Measurements from ENCODE around the gene COLGALT1. TPM values are rescaled to one million over a fixed set of nuclear protein-coding genes. Genes with fewer than 3 reads are reported as not detected.
A peak's percentile ranks its signal among the peaks of the same experiment; 100 is the strongest.

Gene COLGALT1
- total RNA-seq, 1 experiment from 2014 or later = 103 TPM

DNA sequence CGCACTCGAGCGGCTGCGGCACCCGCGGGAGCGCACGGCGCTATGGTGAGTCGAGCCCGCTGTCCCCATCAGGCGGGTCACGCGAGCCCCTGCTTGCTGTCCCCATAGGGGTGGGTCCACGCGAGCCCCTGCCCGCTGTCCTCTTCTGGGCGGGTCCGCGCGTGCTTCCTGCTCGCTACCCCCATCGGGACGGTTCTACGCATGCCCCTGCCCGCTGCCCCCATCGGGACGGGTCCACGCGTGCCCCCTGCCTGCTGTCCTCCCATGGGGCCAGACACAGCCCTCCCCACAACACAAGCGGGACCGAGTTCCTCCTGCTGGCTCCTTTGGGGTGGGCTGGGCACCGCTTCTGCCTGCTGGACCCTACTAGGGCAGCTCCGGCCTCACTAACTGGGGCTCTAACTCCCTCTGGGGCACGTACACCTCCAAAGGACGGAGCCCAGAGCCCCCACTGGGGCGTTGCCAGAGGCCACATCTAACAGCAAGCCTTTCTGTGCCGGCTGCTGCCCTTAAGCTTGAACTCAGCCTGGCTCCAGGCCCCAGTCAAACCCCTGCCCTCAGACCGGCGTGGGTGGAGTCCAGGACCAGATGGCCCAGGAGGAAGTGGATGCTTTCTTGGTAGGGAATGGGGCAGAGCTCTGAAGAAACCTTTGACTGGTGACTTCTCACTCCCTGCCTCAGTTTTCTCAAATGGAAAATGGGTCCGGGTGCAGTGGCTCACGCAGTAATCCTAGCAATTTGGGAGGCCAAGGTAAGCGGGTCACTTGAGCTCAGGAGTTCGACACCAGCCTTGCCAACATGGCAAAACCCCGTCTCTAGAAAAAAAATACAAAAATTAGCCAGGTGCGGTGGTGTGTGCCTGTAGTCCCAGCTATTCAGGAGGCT, 722 bp downstream of the COLGALT1 start:
- CTCF ChIA-PET = interaction anchor here (0.5 to 2.6 kb wide), 8 partner anchors 9 to 1375 kb away, joined by 3 to 13 read pairs (median 4); no protein-coding TSS in a partner anchor
- peak overlapping the region; percentile 61 for H3K27ac Mint-ChIP-seq (ENCODE audit: low read depth, unreplicated experiment)

DNA sequence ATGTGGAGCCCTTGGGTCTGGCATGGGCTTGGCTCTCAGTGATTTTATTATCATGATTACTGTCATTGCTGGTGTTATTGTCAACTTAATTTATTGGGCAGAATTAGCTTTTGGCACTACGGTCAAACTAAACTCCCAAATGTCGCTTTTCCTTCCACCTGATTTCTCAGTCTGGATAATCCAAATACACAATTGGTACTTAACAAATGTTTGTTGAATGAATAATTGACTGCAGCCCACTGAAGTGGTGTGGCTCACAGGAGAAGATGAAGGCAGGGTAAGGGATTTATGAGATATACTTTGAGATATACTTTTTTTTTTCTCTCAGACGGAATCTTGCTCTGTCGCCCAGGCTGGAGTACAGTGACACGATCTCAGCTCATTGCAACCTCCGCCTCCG, 1.5 kb downstream of the COLGALT1 start:
- no peaks in the 10 kb centered on the region for H3K9me3 Mint-ChIP-seq (ENCODE audit: unreplicated experiment)
- TF ChIP-seq, protein P1, sequence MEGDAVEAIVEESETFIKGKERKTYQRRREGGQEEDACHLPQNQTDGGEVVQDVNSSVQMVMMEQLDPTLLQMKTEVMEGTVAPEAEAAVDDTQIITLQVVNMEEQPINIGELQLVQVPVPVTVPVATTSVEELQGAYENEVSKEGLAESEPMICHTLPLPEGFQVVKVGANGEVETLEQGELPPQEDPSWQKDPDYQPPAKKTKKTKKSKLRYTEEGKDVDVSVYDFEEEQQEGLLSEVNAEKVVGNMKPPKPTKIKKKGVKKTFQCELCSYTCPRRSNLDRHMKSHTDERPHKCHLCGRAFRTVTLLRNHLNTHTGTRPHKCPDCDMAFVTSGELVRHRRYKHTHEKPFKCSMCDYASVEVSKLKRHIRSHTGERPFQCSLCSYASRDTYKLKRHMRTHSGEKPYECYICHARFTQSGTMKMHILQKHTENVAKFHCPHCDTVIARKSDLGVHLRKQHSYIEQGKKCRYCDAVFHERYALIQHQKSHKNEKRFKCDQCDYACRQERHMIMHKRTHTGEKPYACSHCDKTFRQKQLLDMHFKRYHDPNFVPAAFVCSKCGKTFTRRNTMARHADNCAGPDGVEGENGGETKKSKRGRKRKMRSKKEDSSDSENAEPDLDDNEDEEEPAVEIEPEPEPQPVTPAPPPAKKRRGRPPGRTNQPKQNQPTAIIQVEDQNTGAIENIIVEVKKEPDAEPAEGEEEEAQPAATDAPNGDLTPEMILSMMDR (IDR thresholded peaks at IDR 0.05; ENCODE audit: unreplicated experiment) = no peak
- H3K27me3 Mint-ChIP-seq (ENCODE audit: insufficient read depth, unreplicated experiment) = no peaks in the 10 kb centered on the region
- no TSS peak for BruUV-seq (replicated peaks)
- H3K27ac Mint-ChIP-seq (ENCODE audit: low read depth, unreplicated experiment) = no peak overlapping the region
- peaks cover 21% of the 10 kb centered on the region for H3K4me1 Mint-ChIP-seq (ENCODE audit: insufficient read depth, unreplicated experiment)
- intact Hi-C loops (cut with micrococcal nuclease) = no loop called here
- ChIA-PET CTCF (interaction anchor here (0.6 to 2.6 kb wide), 7 partner anchors 8 to 1633 kb away, joined by 3 to 13 read pairs (median 5); no protein-coding TSS in a partner anchor), POLR2A (interaction anchor here (0.6 to 3.0 kb wide), 4 partner anchors 27 to 161 kb away, joined by 3 to 25 read pairs (median 3); partner anchors contain the start of genes MVB12A and PGLS)
- peak overlapping the region; percentile 86 for H3K4me3 Mint-ChIP-seq (ENCODE audit: unreplicated experiment)
- peaks cover 36% of the 10 kb centered on the region for H3K36me3 Mint-ChIP-seq (ENCODE audit: insufficient read depth, unreplicated experiment)
- no peak for DNase-seq (ENCODE audit: unreplicated experiment)

More for the DNA sequence above, 722 bp downstream of the COLGALT1 start:
- intact Hi-C loops (cut with micrococcal nuclease) = no loop called here
- Mint-ChIP-seq H3K9me3 (ENCODE audit: unreplicated experiment) (no peaks in the 10 kb centered on the region), H3K36me3 (ENCODE audit: insufficient read depth, unreplicated experiment) (peaks cover 28% of the 10 kb centered on the region), H3K4me3 (ENCODE audit: unreplicated experiment) (peak overlapping the region; percentile 86), H3K27me3 (ENCODE audit: insufficient read depth, unreplicated experiment) (no peaks in the 10 kb centered on the region), H3K4me1 (ENCODE audit: insufficient read depth, unreplicated experiment) (peaks cover 21% of the 10 kb centered on the region)
- POLR2A ChIA-PET = interaction anchor here (0.7 to 3.0 kb wide), 4 partner anchors 18 to 242 kb away, joined by 3 to 25 read pairs (median 3); partner anchors contain the start of gene PGLS
- TF ChIP-seq, protein P1 (IDR thresholded peaks at IDR 0.05; ENCODE audit: unreplicated experiment) = no peak
- peak; percentile 67 for DNase-seq (ENCODE audit: unreplicated experiment)
- no TSS peak for BruUV-seq (replicated peaks)

DNA sequence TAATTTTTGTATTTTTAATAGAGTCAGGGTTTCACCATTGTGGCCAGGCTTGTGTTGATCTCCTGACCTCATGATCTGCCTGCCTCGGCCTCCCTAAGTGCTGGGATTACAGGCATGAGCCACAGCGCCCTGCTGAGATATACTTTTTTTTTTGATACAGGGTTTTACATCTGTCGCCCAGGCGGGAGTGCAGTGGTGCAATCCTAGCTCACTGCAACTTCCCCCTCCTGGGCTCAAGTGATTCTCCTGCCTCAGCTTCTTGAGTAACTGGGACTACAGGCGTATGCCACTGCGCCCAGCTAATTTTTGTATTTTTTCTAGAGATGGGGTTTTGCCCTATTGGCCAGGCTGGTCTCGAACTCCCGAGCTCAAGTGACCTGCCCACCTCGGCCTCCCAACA, 2.0 kb downstream of the COLGALT1 start:
- TF ChIP-seq, protein P1 (IDR thresholded peaks at IDR 0.05; ENCODE audit: unreplicated experiment) = no peak
- intact Hi-C loops (cut with micrococcal nuclease) = no loop called here
- Mint-ChIP-seq H3K36me3 (ENCODE audit: insufficient read depth, unreplicated experiment) (peaks cover 41% of the 10 kb centered on the region), H3K27me3 (ENCODE audit: insufficient read depth, unreplicated experiment) (no peaks in the 10 kb centered on the region), H3K4me3 (ENCODE audit: unreplicated experiment) (no peak overlapping the region), H3K4me1 (ENCODE audit: insufficient read depth, unreplicated experiment) (peaks cover 21% of the 10 kb centered on the region), H3K27ac (ENCODE audit: low read depth, unreplicated experiment) (no peak overlapping the region), H3K9me3 (ENCODE audit: unreplicated experiment) (no peaks in the 10 kb centered on the region)
- POLR2A ChIA-PET = interaction anchor here (0.7 to 3.0 kb wide), 3 partner anchors 18 to 138 kb away, joined by 3 to 25 read pairs (median 3); partner anchors contain the start of genes MVB12A and PGLS
- no peak for DNase-seq (ENCODE audit: unreplicated experiment)
- CTCF ChIA-PET = interaction anchor here (0.6 to 2.6 kb wide), 7 partner anchors 13 to 1633 kb away, joined by 3 to 13 read pairs (median 4); no protein-coding TSS in a partner anchor
- no TSS peak for BruUV-seq (replicated peaks)

DNA sequence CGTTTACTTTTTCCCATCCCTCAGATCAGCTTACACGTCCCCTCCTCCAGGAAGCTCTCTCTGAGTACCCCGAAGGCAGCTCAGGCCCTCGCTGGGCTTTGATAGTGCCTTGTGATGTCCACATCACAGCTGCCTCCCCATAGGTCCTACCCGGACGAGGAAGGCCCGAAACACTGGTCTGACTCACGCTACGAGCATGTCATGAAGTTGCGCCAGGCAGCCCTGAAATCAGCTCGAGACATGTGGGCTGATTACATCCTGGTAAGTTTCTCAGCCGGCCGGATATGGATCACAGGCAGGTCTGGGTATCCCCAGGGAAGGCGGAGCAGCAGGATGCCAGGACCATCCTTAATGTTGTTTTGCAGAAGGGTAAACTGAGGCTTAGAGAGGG, 4.8 kb downstream of the COLGALT1 start:
- ChIA-PET CTCF (interaction anchor here (0.6 to 1.1 kb wide), 5 partner anchors 12 to 494 kb away, joined by 3 to 7 read pairs (median 4); no protein-coding TSS in a partner anchor), POLR2A (interaction anchor here (0.6 to 1.3 kb wide), 6 partner anchors 11 to 373 kb away, joined by 3 to 6 read pairs (median 3); partner anchors contain the start of genes CCDC124, PGLS and RPL18A)
- Mint-ChIP-seq H3K27ac (ENCODE audit: low read depth, unreplicated experiment) (peak overlapping the region; percentile 94), H3K4me3 (ENCODE audit: unreplicated experiment) (peak overlapping the region; percentile 42), H3K36me3 (ENCODE audit: insufficient read depth, unreplicated experiment) (peaks cover 62% of the 10 kb centered on the region), H3K4me1 (ENCODE audit: insufficient read depth, unreplicated experiment) (peaks cover 14% of the 10 kb centered on the region), H3K9me3 (ENCODE audit: unreplicated experiment) (no peaks in the 10 kb centered on the region), H3K27me3 (ENCODE audit: insufficient read depth, unreplicated experiment) (no peaks in the 10 kb centered on the region)
- BruUV-seq (replicated peaks) = no TSS peak
- intact Hi-C loops (cut with micrococcal nuclease) = no loop called here
- peak; percentile 98 for DNase-seq (ENCODE audit: unreplicated experiment)
- TF ChIP-seq, protein P1 (IDR thresholded peaks at IDR 0.05; ENCODE audit: unreplicated experiment) = no peak

Measured in MCF 10A (cell line).